Epithelial cell of esophagus (primary cell): ENCODE measurements around the gene GLA.

Source experiments
- DNase-seq: peaks from one replicate; pipeline ENCODE4 v3.0.0; 2010; ENCODE audit warnings: low read depth
- H3K4me3 ChIP-seq: 2 replicates; pipeline ENCODE4 v1.5.1; 2011; ENCODE audit warnings: mild to moderate bottlenecking, low read length, control low read depth
- CTCF ChIP-seq: IDR thresholded peaks from 2 replicates; pipeline ENCODE4 v1.5.1; 2011; ENCODE audit warnings: low read depth, mild to moderate bottlenecking, low read length, control low read depth, inconsistent platforms; ENCODE audit not compliant: insufficient read depth; ENCODE audit errors: missing control alignments

Gene GLA

GRCh38 chrX:101360390-101360789 lies 47.3 kb downstream of the GLA start:
- no peak for DNase-seq
- H3K4me3 ChIP-seq = no peak overlapping the region
- TF ChIP-seq CTCF = no peak

- peak; percentile 59 for DNase-seq
- no peak for TF ChIP-seq CTCF
Measured at GRCh38 chrX:101359966-101360365, 47.8 kb downstream of the GLA start.

GRCh38 chrX:101357166-101357795 lies 50.4 kb downstream of the GLA start:
- peak; percentile 24 for TF ChIP-seq CTCF
- DNase-seq = no peak
- H3K4me3 ChIP-seq = no peak overlapping the region

More at GRCh38 chrX:101359966-101360365, 47.8 kb downstream of the GLA start:
- no peak overlapping the region for H3K4me3 ChIP-seq

- H3K4me3 ChIP-seq = peak overlapping the region; percentile 70
- TF ChIP-seq CTCF = no peak
- no peak for DNase-seq
Measured at GRCh38 chrX:101349193-101349562, 58.5 kb downstream of the GLA start.

GRCh38 chrX:101348452-101349192 lies 59.1 kb downstream of the GLA start, which contains the start of gene TIMM8A:
Gene TIMM8A, minus strand, starts transcription at chrX:101348742. Its CDS starts 78 bp downstream, at chrX:101348664.
- H3K4me3 ChIP-seq = peak within 1 kb of the TSS; percentile 70
- peak; percentile 79 for DNase-seq
- TF ChIP-seq CTCF = no peak

- H3K4me3 ChIP-seq = peak overlapping the region; percentile 70
- TF ChIP-seq CTCF = no peak
- peak; percentile 7 for DNase-seq
Measured at GRCh38 chrX:101347859-101348451, 59.8 kb downstream of the GLA start.
